Measurements from ENCODE around the gene KCNJ11. TPM values are rescaled to one million over a fixed set of nuclear protein-coding genes. Genes with fewer than 3 reads are reported as not detected.
A peak's percentile ranks its signal among the peaks of the same experiment; 100 is the strongest.

The KCNJ11 gene
- total and polyA plus RNA-seq, 2 of the 13 experiments (the other 11 are each of a cell fraction or from before 2014, with no cell fraction given) = 0.38 to 1.6 TPM

GRCh38 chr11:17389957-17390649 lies 1.6 kb upstream of the KCNJ11 start:
- peaks cover 0 to 24% of the 10 kb centered on the region in 2 experiments; a peak in 4 of 5 replicates for H3K27me3 ChIP-seq (ENCODE audit: control insufficient read depth in 1 of 2, insufficient read depth in 2 of 2, low read length in 2 of 2)
- peak overlapping the region; percentile 25 for H2AFZ ChIP-seq (ENCODE audit: low read length)
- no peak overlapping the region for H3K9ac ChIP-seq (ENCODE audit: insufficient read depth, low read depth, low read length)
- TF ChIP-seq REPIN1 (CRISPR knock-in tag; IDR thresholded peaks at IDR 0.05; ENCODE audit: borderline replicate concordance, low read depth) = peak; percentile 9; the same call in 1 of the 2 replicates
- TF ChIP-seq ZNF292 (CRISPR knock-in tag; IDR thresholded peaks at IDR 0.05; ENCODE audit: borderline replicate concordance, low read depth) = 0 out of 2 replicates have a peak, but pooled peaks have one; percentile 6
- no peak for TF ChIP-seq ZNF207 (IDR thresholded peaks at IDR 0.05; ENCODE audit: borderline replicate concordance)
- ChIA-PET POLR2A (no interaction called here), CTCF (ENCODE audit: low intra/inter-chr PET ratio, low total read pairs) (interaction anchor here (1.7 to 2.0 kb wide), 3 partner anchors 84 to 138 kb away, joined by 5 to 14 read pairs (median 8); no protein-coding TSS in a partner anchor)
- no TSS peak for BruUV-seq (replicated peaks)
- 32% methylated on average over 7 of the region's 10 CpGs for WGBS (ENCODE audit: low lambda C conversion rate)
- no peak for DNase-seq (ENCODE audit: low spot score)
- H3K4me3 ChIP-seq (replicated peaks in 1 of 3; ENCODE audit: insufficient read depth in 1 of 3, low read depth in 2 of 3, low read length in 3 of 3) = peak overlapping the region; percentile 62 to 71 (median 71); a peak in 3 of 6 replicates
- peak overlapping the region; percentile 81 for H3K4me2 ChIP-seq (ENCODE audit: low read depth, low read length)
- in situ Hi-C loops (cut with HindIII; ENCODE audit: extremely low pct_ligation_motif_present, low pct_unique_long_range_greater_than_20kb) (no loop called here), intact Hi-C loops (cut with micrococcal nuclease; ENCODE audit: unreplicated experiment) (no loop called here)
- no peak for FAIRE-seq
- H3K9me3 ChIP-seq (ENCODE audit: low read length) = no peaks in the 10 kb centered on the region
- no peaks in the 10 kb centered on the region for H3K79me2 ChIP-seq (ENCODE audit: insufficient read depth, low read length)
- H3K27ac ChIP-seq (ENCODE audit: extremely low read length, insufficient read depth, low read length) = no peak overlapping the region
- no peaks in the 10 kb centered on the region for H3K36me3 ChIP-seq (replicated peaks in 1 of 2; ENCODE audit: control insufficient read depth in 1 of 2, insufficient read depth in 2 of 2, low read length in 2 of 2)
- 0 out of 2 replicates have a peak, but pooled peaks cover 5% of the 10 kb centered on the region for H3K4me1 ChIP-seq (ENCODE audit: insufficient read depth, low read length)
- H4K20me1 ChIP-seq (ENCODE audit: insufficient read depth, low read length) = no peaks in the 10 kb centered on the region
- no peak for ATAC-seq

DNA sequence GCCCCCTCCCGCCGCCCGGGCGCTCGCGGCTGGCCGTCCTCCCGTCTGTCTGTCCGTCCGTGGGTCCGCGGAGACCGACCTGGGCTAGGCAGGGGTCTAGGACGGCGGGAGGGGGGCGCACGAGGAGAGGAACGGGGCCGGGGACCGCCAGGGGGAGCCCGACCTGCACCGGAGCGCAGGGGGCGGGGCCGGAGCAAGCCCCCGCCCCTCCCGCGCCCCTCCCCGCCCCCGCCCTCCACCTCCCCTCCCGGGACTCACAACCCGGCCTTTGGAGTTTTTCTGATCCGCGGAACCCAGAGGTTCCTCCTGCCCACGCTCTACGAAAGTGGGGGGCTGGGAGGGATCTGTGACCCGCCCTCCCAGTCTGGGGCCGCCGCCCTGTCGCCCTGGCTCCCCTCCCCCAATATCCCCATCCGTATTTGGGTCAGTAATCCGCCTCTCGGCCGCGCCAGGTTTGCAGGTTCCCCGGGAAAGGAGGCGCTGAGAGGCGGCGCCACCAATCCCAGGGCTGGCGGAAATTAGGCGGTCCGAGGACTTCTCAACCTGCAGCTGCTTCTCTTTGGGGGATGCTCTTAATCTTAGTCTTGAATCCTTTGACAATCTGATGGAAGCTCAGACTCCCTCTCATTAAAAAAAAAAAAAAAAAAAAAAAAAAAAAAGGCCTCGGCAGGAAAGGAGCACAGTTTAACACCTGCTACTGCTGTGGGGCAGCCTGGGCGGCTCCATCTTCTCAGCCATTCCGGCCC lies 925 bp upstream of the KCNJ11 start:
- Histone ChIP-seq H3K79me2 (ENCODE audit: insufficient read depth, low read length) (no peaks in the 10 kb centered on the region), H3K9me3 (ENCODE audit: low read length) (no peaks in the 10 kb centered on the region), H3K9ac (ENCODE audit: insufficient read depth, low read depth, low read length) (0 out of 2 replicates have a peak overlapping the region, but pooled peaks have one; percentile 29), H3K27ac (ENCODE audit: extremely low read length, insufficient read depth, low read length) (no peak overlapping the region), H4K20me1 (ENCODE audit: insufficient read depth, low read length) (no peaks in the 10 kb centered on the region), H3K4me3 (replicated peaks in 1 of 3; ENCODE audit: insufficient read depth in 1 of 3, low read depth in 2 of 3, low read length in 3 of 3) (peak overlapping the region; percentile 62 to 71 (median 71); a peak in 5 of 6 replicates), H3K27me3 (ENCODE audit: control insufficient read depth in 1 of 2, insufficient read depth in 2 of 2, low read length in 2 of 2) (peaks cover 0 to 18% of the 10 kb centered on the region in 2 experiments; a peak in 3 of 5 replicates), H3K4me1 (ENCODE audit: insufficient read depth, low read length) (0 out of 2 replicates have a peak, but pooled peaks cover 5% of the 10 kb centered on the region), H3K36me3 (replicated peaks in 1 of 2; ENCODE audit: control insufficient read depth in 1 of 2, insufficient read depth in 2 of 2, low read length in 2 of 2) (no peaks in the 10 kb centered on the region), H3K4me2 (ENCODE audit: low read depth, low read length) (peak overlapping the region; percentile 81), H2AFZ (ENCODE audit: low read length) (no peak overlapping the region)
- 7% methylated on average over 12 of the region's 55 CpGs for WGBS (ENCODE audit: low lambda C conversion rate)
- BruUV-seq (replicated peaks) = no TSS peak
- intact Hi-C loops (cut with micrococcal nuclease; ENCODE audit: unreplicated experiment) (no loop called here), in situ Hi-C loops (cut with HindIII; ENCODE audit: extremely low pct_ligation_motif_present, low pct_unique_long_range_greater_than_20kb) (no loop called here)
- FAIRE-seq = no peak
- ChIA-PET CTCF (ENCODE audit: low intra/inter-chr PET ratio, low total read pairs) (interaction anchor here (0.6 to 2.0 kb wide), 4 partner anchors 82 to 139 kb away, joined by 3 to 14 read pairs (median 6); no protein-coding TSS in a partner anchor), POLR2A (interaction anchor here (1.1 kb wide), 1 partner anchor 181 kb away, joined by 3 read pairs; the partner anchor contains the start of gene PIK3C2A)
- DNase-seq (ENCODE audit: low spot score) = peak; percentile 66
- peak; percentile 41 for ATAC-seq
- TF ChIP-seq JUN (CRISPR knock-in tag; IDR thresholded peaks at IDR 0.05) (no peak), KLF12 (CRISPR knock-in tag; IDR thresholded peaks at IDR 0.05; ENCODE audit: borderline replicate concordance) (peak; percentile 51; the same call in 1 of the 2 replicates), POLR2G (IDR thresholded peaks at IDR 0.05; ENCODE audit: low read depth, low read length) (no peak), ZNF652 (CRISPR knock-in tag; IDR thresholded peaks at IDR 0.05; ENCODE audit: borderline replicate concordance, low read depth) (no peak), CHD2 (IDR thresholded peaks at IDR 0.05; ENCODE audit: low read depth, low read length) (peak; percentile 56; the same call in 1 of the 2 replicates), TFE3 (CRISPR knock-in tag; IDR thresholded peaks at IDR 0.05) (no peak), SP5 (CRISPR knock-in tag; IDR thresholded peaks at IDR 0.05; ENCODE audit: borderline replicate concordance, low read depth) (peak; percentile 15; the same call in 1 of the 2 replicates), ZNF430 (CRISPR knock-in tag; IDR thresholded peaks at IDR 0.05) (0 out of 2 replicates have a peak, but pooled peaks have one; percentile 61), ZNF230 (CRISPR knock-in tag; IDR thresholded peaks at IDR 0.05) (peak; percentile 29; the same call in 1 of the 2 replicates), ZNF768 (CRISPR knock-in tag; IDR thresholded peaks at IDR 0.05) (peak; percentile 42; the same call in 1 of the 2 replicates)
